ENCODE results near the gene SGTA. TPM values are rescaled to one million over a fixed set of nuclear protein-coding genes. Genes with fewer than 3 reads are reported as not detected.

SGTA gene
- total RNA-seq, 4 donors from 2014 or later: 37.0 to 66.6 (median 47.5) TPM

DNA sequence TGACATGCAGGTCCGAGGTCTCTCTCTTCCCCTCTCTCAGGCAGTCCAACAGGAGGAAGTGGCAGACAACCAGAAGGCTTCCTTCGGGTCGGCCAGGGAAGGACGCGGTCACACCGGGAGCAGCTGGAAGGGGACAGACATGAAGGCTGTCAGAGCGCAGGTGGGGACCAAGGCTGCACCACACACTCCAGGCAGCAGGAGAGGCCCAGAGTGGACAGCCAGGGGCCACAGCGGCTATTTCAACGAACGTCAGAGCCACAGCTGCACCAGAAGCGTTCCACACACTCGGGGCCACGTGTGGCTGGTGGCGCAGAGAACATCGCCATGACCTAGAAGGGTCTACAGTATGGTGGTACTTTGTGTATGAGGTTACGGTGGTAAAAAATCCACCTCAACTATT is 27.3 kb downstream of the SGTA start:
- TF ChIP-seq, protein P1, sequence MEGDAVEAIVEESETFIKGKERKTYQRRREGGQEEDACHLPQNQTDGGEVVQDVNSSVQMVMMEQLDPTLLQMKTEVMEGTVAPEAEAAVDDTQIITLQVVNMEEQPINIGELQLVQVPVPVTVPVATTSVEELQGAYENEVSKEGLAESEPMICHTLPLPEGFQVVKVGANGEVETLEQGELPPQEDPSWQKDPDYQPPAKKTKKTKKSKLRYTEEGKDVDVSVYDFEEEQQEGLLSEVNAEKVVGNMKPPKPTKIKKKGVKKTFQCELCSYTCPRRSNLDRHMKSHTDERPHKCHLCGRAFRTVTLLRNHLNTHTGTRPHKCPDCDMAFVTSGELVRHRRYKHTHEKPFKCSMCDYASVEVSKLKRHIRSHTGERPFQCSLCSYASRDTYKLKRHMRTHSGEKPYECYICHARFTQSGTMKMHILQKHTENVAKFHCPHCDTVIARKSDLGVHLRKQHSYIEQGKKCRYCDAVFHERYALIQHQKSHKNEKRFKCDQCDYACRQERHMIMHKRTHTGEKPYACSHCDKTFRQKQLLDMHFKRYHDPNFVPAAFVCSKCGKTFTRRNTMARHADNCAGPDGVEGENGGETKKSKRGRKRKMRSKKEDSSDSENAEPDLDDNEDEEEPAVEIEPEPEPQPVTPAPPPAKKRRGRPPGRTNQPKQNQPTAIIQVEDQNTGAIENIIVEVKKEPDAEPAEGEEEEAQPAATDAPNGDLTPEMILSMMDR (IDR thresholded peaks at IDR 0.05): no peak
- TF ChIP-seq EP300 (IDR thresholded peaks at IDR 0.05; ENCODE audit: low read depth): no peak
- TF ChIP-seq POLR2A (IDR thresholded peaks at IDR 0.05): no peak
- no peak for TF ChIP-seq POLR2AphosphoS5 (IDR thresholded peaks at IDR 0.05)
- Histone ChIP-seq H3K9me3 (no peaks in the 10 kb centered on the region), H3K4me1 (no peaks in the 10 kb centered on the region), H3K36me3 (peaks cover 0 to 32% (median 11%) of the 10 kb centered on the region in 4 donors), H3K27ac (no peak overlapping the region), H3K4me3 (no peak overlapping the region), H3K27me3 (no peaks in the 10 kb centered on the region)
- DNase-seq: no peak
- WGBS, 2 donors (ENCODE audit: low coverage in 1 of 2): 91% methylated on average over 16 of the region's 16 CpGs; no CpG with 5 or more reads in 1 of the 2 donors
- intact Hi-C loops (cut with DNase I; ENCODE audit: low total_unique reads): no loop called here
- in situ Hi-C loops (cut with MboI; ENCODE audit: low pct_ligation_motif_present in 1 of 4, low pct_unique_long_range_greater_than_20kb in 1 of 4, low sequenced_read_pairs in 3 of 4): no loop called here

DNA sequence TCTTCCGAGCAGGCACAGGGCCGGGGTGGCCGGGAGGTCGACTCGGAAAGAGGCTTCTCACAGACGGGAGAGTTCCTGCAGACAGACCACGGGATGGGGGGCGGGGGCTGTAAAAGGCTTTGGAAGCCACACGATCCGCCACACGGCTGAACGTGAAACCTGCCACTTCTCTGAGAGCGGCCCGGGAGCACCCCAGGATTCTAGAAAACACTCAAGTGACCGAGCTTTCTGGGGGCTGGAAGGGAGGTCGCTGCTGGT is 27.7 kb downstream of the SGTA start:
- intact Hi-C loops (cut with DNase I; ENCODE audit: low total_unique reads): no loop called here
- WGBS, 2 donors (ENCODE audit: low coverage in 1 of 2): 95 to 96% methylated on average over 5 to 16 of the region's 16 CpGs
- Histone ChIP-seq H3K9me3 (no peaks in the 10 kb centered on the region), H3K27ac (no peak overlapping the region), H3K4me3 (no peak overlapping the region), H3K36me3 (peaks cover 0 to 28% (median 9%) of the 10 kb centered on the region in 4 donors), H3K27me3 (no peaks in the 10 kb centered on the region), H3K4me1 (no peaks in the 10 kb centered on the region)
- TF ChIP-seq POLR2A (IDR thresholded peaks at IDR 0.05) (no peak), EP300 (IDR thresholded peaks at IDR 0.05; ENCODE audit: low read depth) (no peak), POLR2AphosphoS5 (IDR thresholded peaks at IDR 0.05) (no peak)
- TF ChIP-seq, protein P1 (IDR thresholded peaks at IDR 0.05): no peak
- in situ Hi-C loops (cut with MboI; ENCODE audit: low pct_ligation_motif_present in 1 of 4, low pct_unique_long_range_greater_than_20kb in 1 of 4, low sequenced_read_pairs in 3 of 4): no loop called here
- no peak for DNase-seq

DNA sequence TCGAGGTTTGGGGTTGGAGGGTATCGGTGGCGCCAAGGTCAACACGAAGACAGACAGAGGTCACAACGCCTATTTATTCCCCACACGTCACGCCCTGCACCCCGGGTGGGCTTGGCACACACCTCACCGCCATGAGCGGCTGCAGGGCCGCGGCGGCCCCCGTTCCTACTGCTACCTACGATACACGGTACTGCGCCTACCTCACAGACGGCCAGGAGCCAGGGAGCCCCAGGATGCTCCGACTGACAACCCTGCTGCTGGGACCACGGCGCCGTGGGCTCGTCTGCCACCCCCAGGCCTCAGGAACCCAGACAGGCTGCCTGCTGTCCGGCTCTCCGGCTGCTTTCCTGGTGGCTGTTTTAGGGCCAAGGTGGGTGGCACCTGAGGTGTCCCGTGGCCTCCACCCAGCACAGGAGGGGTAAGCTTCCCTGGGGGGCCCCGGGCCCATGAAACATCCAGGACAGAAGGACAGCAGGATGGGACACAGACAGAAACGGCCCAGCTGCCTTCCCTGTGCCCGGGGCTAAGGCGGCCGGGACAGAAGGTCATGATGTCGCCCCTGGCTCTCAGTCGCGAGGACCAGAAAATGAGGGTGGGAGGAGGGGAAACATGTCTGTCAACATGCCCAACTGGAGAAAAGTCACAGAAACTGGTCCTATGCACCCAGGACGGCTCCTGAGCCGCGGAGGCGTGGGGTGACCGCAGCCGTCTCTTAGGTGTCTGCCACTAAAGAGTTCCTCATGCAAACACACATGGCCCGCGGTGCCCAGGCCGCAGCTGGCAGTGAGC is 28.2 kb downstream of the SGTA start:
- WGBS, 2 donors (ENCODE audit: low coverage in 1 of 2): 89% methylated on average over 43 of the region's 43 CpGs; no CpG with 5 or more reads in 1 of the 2 donors
- intact Hi-C loops (cut with DNase I; ENCODE audit: low total_unique reads): no loop called here
- H3K4me3 ChIP-seq: no peak overlapping the region
- peaks cover 0 to 28% (median 9%) of the 10 kb centered on the region in 4 donors for H3K36me3 ChIP-seq
- DNase-seq: no peak
- in situ Hi-C loops (cut with MboI; ENCODE audit: low pct_ligation_motif_present in 1 of 4, low pct_unique_long_range_greater_than_20kb in 1 of 4, low sequenced_read_pairs in 3 of 4): loop anchor here in 1 of 4 donors (5.0 kb wide), 1 partner anchor 108 kb away; no protein-coding TSS in a partner anchor
- no peaks in the 10 kb centered on the region for H3K27me3 ChIP-seq
- no peak overlapping the region for H3K27ac ChIP-seq
- no peaks in the 10 kb centered on the region for H3K9me3 ChIP-seq
- TF ChIP-seq POLR2A (IDR thresholded peaks at IDR 0.05) (no peak), POLR2AphosphoS5 (IDR thresholded peaks at IDR 0.05) (no peak), EP300 (IDR thresholded peaks at IDR 0.05; ENCODE audit: low read depth) (no peak)
- TF ChIP-seq, protein P1 (IDR thresholded peaks at IDR 0.05): no peak
- no peaks in the 10 kb centered on the region for H3K4me1 ChIP-seq

DNA sequence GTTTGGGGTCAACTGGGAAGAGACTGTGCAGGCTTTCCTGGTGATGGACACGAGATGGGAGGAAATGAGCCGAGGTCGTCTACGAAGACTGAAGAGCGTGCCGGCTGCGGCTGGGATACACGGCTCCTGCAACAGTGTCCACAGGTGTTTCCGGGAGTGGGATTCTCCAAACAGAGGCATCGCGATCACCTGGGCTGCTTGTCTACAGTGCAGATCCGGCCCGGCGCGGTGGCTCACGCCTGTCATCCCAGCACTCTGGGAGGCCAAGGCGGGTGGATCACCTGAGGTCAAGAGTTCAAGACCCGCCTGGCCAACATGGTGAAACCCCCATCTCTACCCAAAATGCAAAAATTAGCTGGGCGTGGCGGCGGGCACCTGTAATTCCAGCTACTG is 31.6 kb downstream of the SGTA start:
- peaks cover 0 to 4% (median 1%) of the 10 kb centered on the region in 4 donors for H3K4me1 ChIP-seq
- H3K27ac ChIP-seq: no peak overlapping the region
- DNase-seq: no peak
- H3K36me3 ChIP-seq: peaks cover 0 to 18% (median 2%) of the 10 kb centered on the region in 4 donors
- in situ Hi-C loops (cut with MboI; ENCODE audit: low pct_ligation_motif_present in 1 of 4, low pct_unique_long_range_greater_than_20kb in 1 of 4, low sequenced_read_pairs in 3 of 4): loop anchor here in 1 of 4 donors (5.0 kb wide), 1 partner anchor 104 kb away; no protein-coding TSS in a partner anchor
- TF ChIP-seq POLR2A (IDR thresholded peaks at IDR 0.05): no peak
- WGBS, 2 donors (ENCODE audit: low coverage in 1 of 2): 85% methylated on average over 21 of the region's 21 CpGs; no CpG with 5 or more reads in 1 of the 2 donors
- no peaks in the 10 kb centered on the region for H3K27me3 ChIP-seq
- no peaks in the 10 kb centered on the region for H3K9me3 ChIP-seq
- no peak overlapping the region for H3K4me3 ChIP-seq
- intact Hi-C loops (cut with DNase I; ENCODE audit: low total_unique reads): no loop called here

Measured in transverse colon (tissue), 4 donors.